IMR-90 (cell line): ENCODE data around the gene KIF12. TPM values are rescaled to one million over a fixed set of nuclear protein-coding genes. Genes with fewer than 3 reads are reported as not detected.

Experiments
- ATAC-seq: fragments of 200-7000 bp; cut with Tn5 transposase; 2 replicates; pipeline ENCODE4 v1.9.1; 2020; ENCODE audit warnings: low read depth, mild to moderate bottlenecking, moderate library complexity
- BruUV-seq: library from RNA; stranded (reverse); fragments of 400-500 nt; replicated peaks from 2 replicates; lab custom pipeline; 2021; lab: Mats Ljungman, UMichigan
- CTCF ChIA-PET: fragments of 300-600 bp; formaldehyde crosslinking; extraction: SDS; loops from one replicate; lab custom pipeline; 2021; ENCODE audit warnings: antibody characterized with exemption; lab: Yijun Ruan, JAX
- POLR2A ChIA-PET: fragments of 300-600 bp; sonication (Branson Sonifier 250); formaldehyde crosslinking; loops from one replicate; lab custom pipeline; 2022; ENCODE audit warnings: antibody characterized with exemption; ENCODE audit not compliant: unreplicated experiment; lab: Charles Lee
- DNase-seq: peaks from one replicate; pipeline ENCODE4 v3.0.0; 2013
- H2AFZ ChIP-seq: replicated peaks from 2 replicates; pipeline ENCODE3; 2013; ENCODE audit warnings: low read length, mild to moderate bottlenecking; ENCODE audit not compliant: poor library complexity
- H2AK5ac ChIP-seq: 2 replicates; pipeline ENCODE4 v1.6.1; 2013; ENCODE audit warnings: low read depth, low read length, inconsistent platforms
- H2AK9ac ChIP-seq: replicated peaks from 2 replicates; pipeline ENCODE3; 2013; ENCODE audit warnings: mild to moderate bottlenecking, low read depth, low read length, moderate library complexity; ENCODE audit not compliant: poor library complexity
- H2BK120ac ChIP-seq: 2 replicates; pipeline ENCODE4 v1.6.1; 2013; ENCODE audit warnings: low read depth, low read length, inconsistent platforms
- H2BK15ac ChIP-seq: 3 replicates; pipeline ENCODE4 v1.6.1; 2013; ENCODE audit warnings: low read depth, low read length, inconsistent platforms
- H2BK20ac ChIP-seq: 2 replicates; pipeline ENCODE4 v1.6.1; 2013; ENCODE audit warnings: low read depth, mild to moderate bottlenecking, inconsistent platforms, low read length, moderate library complexity
- H2BK5ac ChIP-seq: 2 replicates; pipeline ENCODE4 v1.6.1; 2013; ENCODE audit warnings: mild to moderate bottlenecking, low read depth, low read length, inconsistent platforms; ENCODE audit not compliant: poor library complexity, severe bottlenecking
- H3K14ac ChIP-seq: replicated peaks from 2 replicates; pipeline ENCODE4 v1.6.1; 2013; ENCODE audit warnings: low read depth, low read length, inconsistent platforms
- H3K18ac ChIP-seq: 2 replicates; pipeline ENCODE4 v1.6.1; 2013; ENCODE audit warnings: low read depth, low read length, control low read depth
- H3K23ac ChIP-seq: 2 replicates; pipeline ENCODE4 v1.6.1; 2013; ENCODE audit warnings: low read depth, low read length, inconsistent platforms
- H3K27ac ChIP-seq: 2 replicates; pipeline ENCODE4 v1.5.1; 2013; ENCODE audit warnings: mild to moderate bottlenecking, control low read depth, low read length; ENCODE audit not compliant: insufficient read depth
- H3K27me3 ChIP-seq: 2 replicates; pipeline ENCODE4 v1.6.1; 2013; ENCODE audit warnings: low read length; ENCODE audit not compliant: control insufficient read depth, insufficient read depth
- H3K36me3 ChIP-seq: 2 replicates; pipeline ENCODE4 v1.6.1; 2013; ENCODE audit warnings: low read length, mixed read lengths; ENCODE audit not compliant: control insufficient read depth, insufficient read depth
- H3K4ac ChIP-seq: 2 replicates; pipeline ENCODE4 v1.6.1; 2013; ENCODE audit warnings: low read depth, low read length, inconsistent platforms
- H3K4me1 ChIP-seq: 2 replicates; pipeline ENCODE4 v1.6.1; 2013; ENCODE audit warnings: low read length, mixed read lengths; ENCODE audit not compliant: control insufficient read depth, insufficient read depth
- H3K4me2 ChIP-seq: 2 replicates; pipeline ENCODE4 v1.6.1; 2013; ENCODE audit warnings: low read depth, mild to moderate bottlenecking, control low read depth, low read length, moderate library complexity
- H3K4me3 ChIP-seq: 2 replicates; pipeline ENCODE4 v1.5.1; 2013; ENCODE audit warnings: low read depth, mild to moderate bottlenecking, control low read depth, low read length, moderate library complexity; ENCODE audit not compliant: insufficient read depth
- H3K56ac ChIP-seq: 2 replicates; pipeline ENCODE4 v1.6.1; 2013; ENCODE audit warnings: low read length, inconsistent platforms; ENCODE audit not compliant: insufficient read depth; ENCODE audit errors: extremely low read depth
- H3K79me1 ChIP-seq, 2 experiments: 2 replicates each; pipeline ENCODE4 v1.6.1; 2013; ENCODE audit warnings: low read length in 2 of 2, inconsistent platforms in 1 of 2, low read depth in 1 of 2
- H3K9ac ChIP-seq: 2 replicates; pipeline ENCODE4 v1.6.1; 2013; ENCODE audit warnings: low read depth, low read length, control low read depth
- H3K9me1 ChIP-seq: 2 replicates; pipeline ENCODE4 v1.6.1; 2013; ENCODE audit warnings: low read length, inconsistent platforms; ENCODE audit not compliant: insufficient read depth
- H3K9me3 ChIP-seq: 2 replicates; pipeline ENCODE4 v1.6.1; 2013; ENCODE audit warnings: low read length; ENCODE audit not compliant: control insufficient read depth, insufficient read depth
- H4K20me1 ChIP-seq: 2 replicates; pipeline ENCODE4 v1.6.1; 2013; ENCODE audit warnings: low read length, inconsistent platforms; ENCODE audit not compliant: insufficient read depth
- H4K5ac ChIP-seq: 2 replicates; pipeline ENCODE4 v1.6.1; 2013; ENCODE audit warnings: mild to moderate bottlenecking, low read depth, low read length, control low read depth
- H4K8ac ChIP-seq, 2 experiments: 2 replicates each; pipeline ENCODE4 v1.6.1; 2013; ENCODE audit warnings: low read depth in 2 of 2, low read length in 2 of 2, control low read depth in 1 of 2, inconsistent platforms in 1 of 2
- H4K91ac ChIP-seq: 2 replicates; pipeline ENCODE4 v1.6.1; 2013; ENCODE audit warnings: low read depth, low read length, inconsistent platforms; ENCODE audit not compliant: insufficient read depth
- CHD1 ChIP-seq: IDR thresholded peaks from 2 replicates; pipeline ENCODE4 v1.6.1; 2012; ENCODE audit warnings: low read depth, low read length, improper control_type of control experiment
- FOS ChIP-seq: fragments of 150-350 bp; IDR thresholded peaks from 2 replicates; pipeline ENCODE4 v1.6.1; 2016; ENCODE audit warnings: low read depth, low read length
- MAFK ChIP-seq: IDR thresholded peaks from 2 replicates; pipeline ENCODE4 v1.6.1; 2012; ENCODE audit warnings: low read depth, low read length, improper control_type of control experiment
- MAZ ChIP-seq: IDR thresholded peaks from 2 replicates; pipeline ENCODE4 v1.6.1; 2012; ENCODE audit warnings: low read depth, mild to moderate bottlenecking, low read length, improper control_type of control experiment, moderate library complexity, borderline replicate concordance
- MXI1 ChIP-seq: IDR thresholded peaks from 2 replicates; pipeline ENCODE4 v1.6.1; 2012; ENCODE audit warnings: low read depth, mild to moderate bottlenecking, low read length, moderate library complexity, borderline replicate concordance
- POLR2A ChIP-seq: IDR thresholded peaks from 2 replicates; pipeline ENCODE4 v1.6.1; 2012; ENCODE audit warnings: mild to moderate bottlenecking, low read depth, low read length
- RCOR1 ChIP-seq: IDR thresholded peaks from 2 replicates; pipeline ENCODE4 v1.6.1; 2012; ENCODE audit warnings: mild to moderate bottlenecking, low read length, improper control_type of control experiment; ENCODE audit not compliant: insufficient replicate concordance
- RFX5 ChIP-seq: IDR thresholded peaks from 2 replicates; pipeline ENCODE4 v1.8.0; 2012; ENCODE audit warnings: low read depth, mild to moderate bottlenecking, low read length, moderate library complexity
- SMC3 ChIP-seq: fragments of 150-350 bp; IDR thresholded peaks from 2 replicates; pipeline ENCODE4 v1.6.1; 2016; ENCODE audit warnings: low read depth, mild to moderate bottlenecking, antibody characterized with exemption, low read length, moderate library complexity
- WGBS, 2 experiments: methylation state at CpG; one replicate each; pipeline versions ENCODE4 v1.1.5 to v1.1.7; 2013; ENCODE audit warnings: missing lambda C conversion rate in 2 of 2; ENCODE audit not compliant: insufficient read length in 1 of 2; ENCODE audit errors: extremely low coverage in 2 of 2; 5-methylcytosine and 5-hydroxymethylcytosine counted together
- dilution Hi-C: fragments of 300-500 bp; cut with HindIII; formaldehyde crosslinking; loops from one replicate; pipeline ENCODE4 v1.14.3; 2018; ENCODE audit warnings: low sequenced_read_pairs; ENCODE audit not compliant: unreplicated experiment
- in situ Hi-C: fragments of 300-500 bp; cut with MboI; formaldehyde crosslinking; loops from 3 replicates; pipeline ENCODE4 v1.14.3; 2019; ENCODE audit warnings: low sequenced_read_pairs, inconsistent platforms, mixed read lengths
- intact Hi-C: fragments of 100-400 bp; cut with micrococcal nuclease; formaldehyde crosslinking; loops from 2 replicates; pipeline ENCODE4 v1.10.0; 2022
- polyA plus RNA-seq, 3 experiments: library from polyadenylated mRNA; depleted of rRNA; stranded (reverse); fragments of >200 nt; gene quantifications; 2 replicates each; pipeline ENCODE4 v1.2.3, GENCODE V29; 2012; ENCODE audit warnings: low replicate concordance in 1 of 3
- total RNA-seq: library from RNA; depleted of rRNA; stranded (reverse); fragments of >200 nt; gene quantifications from 2 replicates; pipeline ENCODE4 v1.2.3, GENCODE V29; 2012
- TF ChIP-seq, protein P1 (sequence below): fragments of 150-350 bp; IDR thresholded peaks from 2 replicates; pipeline ENCODE4 v1.6.1; 2017; ENCODE audit warnings: mild to moderate bottlenecking, antibody characterized with exemption, low read length, low read depth
- TF ChIP-seq, protein P2 (sequence below): conservative IDR thresholded peaks from 2 replicates; pipeline ENCODE4 v1.5.1; 2012; ENCODE audit warnings: mild to moderate bottlenecking, low read depth, low read length, improper control_type of control experiment

The KIF12 gene
- total and polyA plus RNA-seq, 2 of the 4 experiments (the other 2 are of a cell fraction): not detected

DNA sequence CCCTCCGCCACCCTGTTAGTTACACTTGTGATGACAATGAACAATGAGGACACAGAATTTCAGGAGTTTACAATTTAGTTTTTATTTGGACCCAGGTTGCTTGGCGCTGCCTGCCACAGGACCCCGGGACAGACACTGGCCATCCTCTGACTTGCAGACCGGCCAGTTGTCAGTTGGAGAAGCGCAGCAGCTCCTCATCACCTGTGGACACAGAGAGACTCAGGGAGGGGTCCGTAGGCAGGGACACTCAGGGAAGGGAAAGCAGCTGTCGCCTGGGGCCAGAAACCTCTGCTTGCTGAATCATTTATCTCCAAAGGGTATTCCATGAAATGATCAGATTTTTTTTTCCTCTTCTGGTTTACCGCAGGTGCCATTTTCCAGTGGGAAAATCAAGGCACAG lies 39.0 kb downstream of the KIF12 start:
- H4K20me1 ChIP-seq: no peaks in the 10 kb centered on the region
- no peak overlapping the region for H2AFZ ChIP-seq
- in situ Hi-C loops: no loop called here
- no peak overlapping the region for H3K4ac ChIP-seq
- peaks cover 4% of the 10 kb centered on the region; the same call in 1 of the 2 replicates for H3K36me3 ChIP-seq
- ATAC-seq (no peak), DNase-seq (no peak)
- no peaks in the 10 kb centered on the region for H3K4me1 ChIP-seq
- intact Hi-C loops: no loop called here
- H3K56ac ChIP-seq: no peak overlapping the region
- no peak overlapping the region for H3K14ac ChIP-seq
- no peak overlapping the region for H4K5ac ChIP-seq
- TF ChIP-seq SMC3 (no peak), MAZ (no peak), RFX5 (no peak), MXI1 (no peak), MAFK (no peak), FOS (no peak), RCOR1 (no peak), POLR2A (no peak), CHD1 (no peak)
- TF ChIP-seq, protein P1, sequence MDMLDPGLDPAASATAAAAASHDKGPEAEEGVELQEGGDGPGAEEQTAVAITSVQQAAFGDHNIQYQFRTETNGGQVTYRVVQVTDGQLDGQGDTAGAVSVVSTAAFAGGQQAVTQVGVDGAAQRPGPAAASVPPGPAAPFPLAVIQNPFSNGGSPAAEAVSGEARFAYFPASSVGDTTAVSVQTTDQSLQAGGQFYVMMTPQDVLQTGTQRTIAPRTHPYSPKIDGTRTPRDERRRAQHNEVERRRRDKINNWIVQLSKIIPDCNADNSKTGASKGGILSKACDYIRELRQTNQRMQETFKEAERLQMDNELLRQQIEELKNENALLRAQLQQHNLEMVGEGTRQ: no peak
- TF ChIP-seq, protein P2, sequence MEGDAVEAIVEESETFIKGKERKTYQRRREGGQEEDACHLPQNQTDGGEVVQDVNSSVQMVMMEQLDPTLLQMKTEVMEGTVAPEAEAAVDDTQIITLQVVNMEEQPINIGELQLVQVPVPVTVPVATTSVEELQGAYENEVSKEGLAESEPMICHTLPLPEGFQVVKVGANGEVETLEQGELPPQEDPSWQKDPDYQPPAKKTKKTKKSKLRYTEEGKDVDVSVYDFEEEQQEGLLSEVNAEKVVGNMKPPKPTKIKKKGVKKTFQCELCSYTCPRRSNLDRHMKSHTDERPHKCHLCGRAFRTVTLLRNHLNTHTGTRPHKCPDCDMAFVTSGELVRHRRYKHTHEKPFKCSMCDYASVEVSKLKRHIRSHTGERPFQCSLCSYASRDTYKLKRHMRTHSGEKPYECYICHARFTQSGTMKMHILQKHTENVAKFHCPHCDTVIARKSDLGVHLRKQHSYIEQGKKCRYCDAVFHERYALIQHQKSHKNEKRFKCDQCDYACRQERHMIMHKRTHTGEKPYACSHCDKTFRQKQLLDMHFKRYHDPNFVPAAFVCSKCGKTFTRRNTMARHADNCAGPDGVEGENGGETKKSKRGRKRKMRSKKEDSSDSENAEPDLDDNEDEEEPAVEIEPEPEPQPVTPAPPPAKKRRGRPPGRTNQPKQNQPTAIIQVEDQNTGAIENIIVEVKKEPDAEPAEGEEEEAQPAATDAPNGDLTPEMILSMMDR: no peak
- ChIA-PET POLR2A (no interaction called here), CTCF (no interaction called here)
- dilution Hi-C loops: no loop called here
- no peak overlapping the region for H3K23ac ChIP-seq
- no peak overlapping the region for H3K18ac ChIP-seq
- no peak overlapping the region for H3K4me2 ChIP-seq
- H3K79me1 ChIP-seq: no peaks in the 10 kb centered on the region
- no peak overlapping the region for H3K9ac ChIP-seq
- H2BK20ac ChIP-seq: no peak overlapping the region
- H3K27me3 ChIP-seq: peaks cover 10% of the 10 kb centered on the region
- H4K8ac ChIP-seq: no peak overlapping the region
- no TSS peak for BruUV-seq
- 92% methylated on average over 4 of the region's 8 CpGs; no CpG with 5 or more reads in 1 of the 2 experiments for WGBS, 2 experiments
- H3K27ac ChIP-seq: no peak overlapping the region
- no peak overlapping the region for H4K91ac ChIP-seq
- no peaks in the 10 kb centered on the region for H3K9me3 ChIP-seq
- no peak overlapping the region for H2AK5ac ChIP-seq
- 0 out of 2 replicates have a peak, but pooled peaks cover 4% of the 10 kb centered on the region for H3K9me1 ChIP-seq
- no peak overlapping the region for H2BK120ac ChIP-seq
- no peak overlapping the region for H2AK9ac ChIP-seq
- no peak overlapping the region for H2BK15ac ChIP-seq
- no peak overlapping the region for H3K4me3 ChIP-seq
- no peak overlapping the region for H2BK5ac ChIP-seq
